Hepatocyte (in vitro differentiated cells): ENCODE results near the gene CALU.

Experiments
- EZH2 ChIP-seq: fragments of 200-600 bp; sonication (generic); IDR thresholded peaks from 2 replicates; pipeline ENCODE4 v1.6.1; 2016; ENCODE audit warnings: antibody characterized with exemption, mild to moderate bottlenecking, borderline replicate concordance
- EZH2phosphoT487 ChIP-seq: fragments of 200-600 bp; sonication (generic); IDR thresholded peaks from one replicate; pipeline ENCODE4 v1.6.1; 2018; ENCODE audit warnings: antibody characterized with exemption, mild to moderate bottlenecking, low read depth, moderate library complexity; ENCODE audit not compliant: unreplicated experiment, severe bottlenecking
- TF ChIP-seq, protein P1 (sequence below): fragments of 200-600 bp; sonication (generic); IDR thresholded peaks from 2 replicates; pipeline ENCODE4 v1.5.1; 2016; ENCODE audit warnings: antibody characterized with exemption, mild to moderate bottlenecking; ENCODE audit not compliant: poor library complexity

DNA sequence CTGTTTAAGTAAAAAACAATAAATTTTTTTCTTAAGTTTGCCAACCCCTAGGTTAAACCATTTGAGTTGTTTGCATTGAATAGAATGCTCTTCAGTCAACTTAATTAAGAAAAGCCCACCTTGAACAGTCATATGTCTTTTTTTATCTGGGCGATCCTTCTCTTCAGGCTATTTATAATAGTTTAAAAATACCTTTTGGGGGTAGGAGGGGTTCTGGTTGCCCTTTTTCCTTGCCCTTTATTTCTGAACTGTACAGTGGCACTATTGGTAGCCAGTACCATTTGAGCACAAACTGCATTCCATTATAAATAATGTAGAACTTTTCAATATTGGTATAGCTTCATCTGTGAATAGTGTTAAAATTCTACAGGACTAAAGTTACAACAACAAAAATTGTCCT is 13.1 kb downstream of the CALU start:
- TF ChIP-seq EZH2 (no peak), EZH2phosphoT487 (no peak)
- TF ChIP-seq, protein P1, sequence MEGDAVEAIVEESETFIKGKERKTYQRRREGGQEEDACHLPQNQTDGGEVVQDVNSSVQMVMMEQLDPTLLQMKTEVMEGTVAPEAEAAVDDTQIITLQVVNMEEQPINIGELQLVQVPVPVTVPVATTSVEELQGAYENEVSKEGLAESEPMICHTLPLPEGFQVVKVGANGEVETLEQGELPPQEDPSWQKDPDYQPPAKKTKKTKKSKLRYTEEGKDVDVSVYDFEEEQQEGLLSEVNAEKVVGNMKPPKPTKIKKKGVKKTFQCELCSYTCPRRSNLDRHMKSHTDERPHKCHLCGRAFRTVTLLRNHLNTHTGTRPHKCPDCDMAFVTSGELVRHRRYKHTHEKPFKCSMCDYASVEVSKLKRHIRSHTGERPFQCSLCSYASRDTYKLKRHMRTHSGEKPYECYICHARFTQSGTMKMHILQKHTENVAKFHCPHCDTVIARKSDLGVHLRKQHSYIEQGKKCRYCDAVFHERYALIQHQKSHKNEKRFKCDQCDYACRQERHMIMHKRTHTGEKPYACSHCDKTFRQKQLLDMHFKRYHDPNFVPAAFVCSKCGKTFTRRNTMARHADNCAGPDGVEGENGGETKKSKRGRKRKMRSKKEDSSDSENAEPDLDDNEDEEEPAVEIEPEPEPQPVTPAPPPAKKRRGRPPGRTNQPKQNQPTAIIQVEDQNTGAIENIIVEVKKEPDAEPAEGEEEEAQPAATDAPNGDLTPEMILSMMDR = no peak
